Raji (cell line): Measurements from ENCODE around the gene ILF2.

ENCODE experiments used
- POLR2A ChIP-seq: IDR thresholded peaks from 2 replicates; pipeline ENCODE4 v1.6.1; 2011; ENCODE audit warnings: low read depth, low read length, control low read depth; ENCODE audit not compliant: insufficient read depth

ILF2 gene

DNA sequence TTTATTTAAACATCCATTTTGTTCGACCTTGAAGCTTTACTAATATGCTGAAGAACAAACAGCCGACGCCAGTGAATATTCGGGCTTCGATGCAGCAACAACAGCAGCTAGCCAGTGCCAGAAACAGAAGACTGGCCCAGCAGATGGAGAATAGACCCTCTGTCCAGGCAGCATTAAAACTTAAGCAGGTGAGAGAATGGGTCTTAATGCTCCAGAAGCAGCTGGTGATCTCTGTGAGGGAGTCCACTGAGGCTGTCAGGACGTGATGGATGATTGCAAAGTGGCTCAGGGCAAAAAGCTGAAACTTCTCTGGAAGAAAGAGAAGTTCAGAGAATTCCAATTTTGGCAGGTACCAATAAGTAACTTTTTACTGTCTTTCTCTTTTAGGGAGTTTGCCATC lies 32.5 kb downstream of the ILF2 start:
- no peak for TF ChIP-seq POLR2A

DNA sequence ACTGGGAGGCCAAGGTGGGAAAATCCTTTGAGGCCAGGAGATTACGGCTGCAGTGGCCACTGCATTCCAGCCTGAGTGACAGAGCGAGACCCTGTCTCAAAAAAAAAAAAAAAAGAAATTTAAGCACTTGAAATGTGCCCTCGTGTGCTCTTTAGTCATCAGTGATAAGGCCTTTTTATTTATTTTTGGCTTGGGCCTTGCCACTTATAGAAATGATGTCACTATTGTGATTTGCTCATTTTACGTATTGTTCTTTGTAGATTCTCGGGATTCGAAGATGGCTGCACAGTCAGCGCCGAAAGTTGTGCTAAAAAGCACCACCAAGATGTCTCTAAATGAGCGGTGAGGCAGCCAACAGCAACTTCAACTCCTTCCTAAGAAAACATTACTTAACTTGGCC lies 34.5 kb downstream of the ILF2 start:
- no peak for TF ChIP-seq POLR2A

DNA sequence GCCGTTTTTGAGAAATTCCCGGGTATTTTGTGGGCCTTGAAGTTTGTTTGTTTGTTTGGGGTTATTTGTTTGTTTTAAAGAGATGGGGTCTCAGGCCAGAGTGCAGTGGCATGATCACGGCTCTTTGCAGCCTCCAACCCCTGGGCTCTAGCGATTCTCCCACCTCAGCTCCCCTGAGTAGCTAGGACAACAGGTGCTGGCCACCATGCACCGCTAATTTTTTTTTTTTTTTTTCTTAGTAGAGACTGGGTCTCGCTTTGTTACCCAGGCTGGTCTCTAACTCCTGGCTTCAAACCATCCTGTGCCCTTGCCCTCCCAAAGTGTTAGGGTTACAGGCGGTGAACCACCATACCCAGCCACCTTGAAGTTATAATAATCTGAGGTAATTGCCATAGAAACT lies 34.9 kb downstream of the ILF2 start:
- TF ChIP-seq POLR2A = no peak

DNA sequence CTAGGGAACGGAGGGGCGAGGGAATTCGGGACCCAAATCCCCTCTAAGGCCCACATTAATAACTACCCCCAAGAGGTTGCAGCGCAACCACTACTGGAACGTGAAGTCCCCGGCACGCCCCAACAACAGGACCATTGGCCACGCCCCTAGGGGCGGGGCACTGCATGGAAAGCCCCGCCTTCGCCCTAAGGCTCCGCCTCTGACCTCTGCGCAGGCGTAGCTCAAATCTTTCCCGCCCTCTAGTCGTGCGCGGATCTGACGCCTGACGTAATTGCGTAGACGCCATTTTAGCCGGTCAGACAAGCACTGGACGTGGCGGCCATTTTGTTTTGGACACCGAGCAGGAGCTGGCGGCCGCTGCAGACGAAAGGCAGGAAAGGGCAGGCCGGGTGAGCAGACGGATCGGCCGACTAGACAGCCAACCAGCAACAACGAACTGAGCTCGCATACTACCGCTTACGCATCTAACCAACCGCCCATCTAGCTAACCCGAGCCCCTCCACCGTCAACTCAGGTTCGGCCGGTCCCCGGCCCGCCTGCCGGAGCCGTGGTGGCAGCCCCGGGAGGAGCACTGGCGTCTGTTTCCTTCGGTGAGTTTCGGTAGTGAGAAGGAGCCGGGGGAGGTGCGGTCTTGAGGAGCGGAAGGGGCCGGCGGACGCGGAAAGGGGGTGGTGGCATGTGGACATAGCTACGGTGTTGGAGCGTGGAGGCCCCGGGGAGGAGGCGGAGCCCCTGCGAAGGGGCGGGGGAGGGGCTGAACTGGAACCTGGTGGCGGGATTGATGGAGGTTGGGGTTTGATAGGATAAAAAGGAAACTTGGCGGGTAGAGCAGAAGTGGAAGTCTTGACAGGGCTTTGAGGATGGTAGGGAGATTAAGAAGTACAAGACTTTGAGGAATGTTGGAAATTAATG lies 36.8 kb downstream of the ILF2 start, which contains the start of gene CHTOP:
Gene CHTOP, plus strand, starts transcription at position 313 of the 912 bp plus-strand sequence. CDS start 2,523 bp downstream, outside the sequence.
- peak; percentile 95 for TF ChIP-seq POLR2A

DNA sequence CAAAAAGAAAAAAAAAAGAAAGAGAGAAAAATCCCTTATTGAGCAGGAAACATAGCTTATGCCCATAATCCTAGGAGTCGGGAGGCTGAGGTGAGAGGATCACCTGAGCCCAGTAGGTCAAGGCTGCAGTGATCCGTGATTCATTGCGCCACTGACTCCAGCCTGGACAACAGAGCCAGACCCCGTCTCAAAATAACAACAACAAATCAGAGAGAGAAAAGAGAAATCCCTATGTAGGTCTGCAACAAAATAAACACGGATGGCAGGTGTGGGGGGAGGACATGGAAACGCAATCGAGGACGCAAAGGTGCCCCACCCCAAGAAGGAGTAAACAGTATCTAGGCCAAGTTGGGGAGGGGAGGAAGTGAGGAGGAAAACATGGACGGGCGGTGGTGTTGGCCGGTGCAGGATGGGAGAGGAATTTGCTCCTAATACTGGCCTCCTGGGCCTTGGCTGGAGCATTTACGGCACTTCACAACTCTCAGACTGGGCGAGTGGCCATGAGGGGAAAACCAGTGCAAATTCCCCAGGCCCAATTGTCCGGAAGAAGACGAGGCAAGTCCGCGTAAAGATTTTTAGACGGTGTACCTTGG lies 37.5 kb downstream of the ILF2 start:
- TF ChIP-seq POLR2A = no peak

DNA sequence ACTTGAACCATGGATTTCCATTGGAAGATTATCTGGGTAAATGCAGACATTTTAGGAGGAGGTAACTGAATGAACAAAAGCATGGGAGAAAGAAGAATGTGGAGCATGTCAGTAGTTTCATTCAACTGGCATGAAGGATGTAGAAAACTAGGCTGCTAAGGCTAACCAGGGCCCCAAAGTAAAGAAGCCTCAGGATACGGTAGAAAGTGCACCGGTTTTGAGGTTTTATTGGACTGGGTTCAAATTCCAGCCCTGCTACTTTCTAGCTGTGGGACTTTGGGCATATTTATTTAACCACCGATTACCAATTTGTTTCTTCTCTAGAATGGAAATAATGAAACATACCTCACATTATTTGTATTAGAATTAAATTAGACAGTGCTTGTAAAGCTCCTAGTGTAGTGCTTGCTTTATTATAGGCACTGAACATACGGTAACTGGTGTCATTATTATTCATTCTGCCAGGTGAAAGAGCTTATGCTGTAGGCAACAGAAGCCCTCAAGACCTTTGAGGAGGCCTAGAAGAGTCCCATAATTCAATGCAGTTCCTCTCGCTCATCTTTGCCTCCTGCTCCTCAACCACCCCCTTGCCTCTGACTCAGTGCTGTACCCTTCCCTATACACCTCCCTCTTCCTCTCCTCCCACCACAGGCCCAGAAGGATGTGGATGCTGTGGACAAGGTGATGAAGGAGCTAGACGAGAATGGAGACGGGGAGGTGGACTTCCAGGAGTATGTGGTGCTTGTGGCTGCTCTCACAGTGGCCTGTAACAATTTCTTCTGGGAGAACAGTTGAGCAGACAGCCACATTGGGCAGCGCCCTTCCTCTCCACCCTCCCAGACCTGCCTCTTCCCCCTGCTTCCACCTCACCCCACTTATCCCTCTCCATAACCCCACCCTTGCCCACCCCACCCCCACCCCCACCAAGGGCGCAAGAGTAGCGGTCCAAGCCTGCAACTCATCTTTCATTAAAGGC lies 39.5 kb downstream of the ILF2 start:
- no peak for TF ChIP-seq POLR2A

DNA sequence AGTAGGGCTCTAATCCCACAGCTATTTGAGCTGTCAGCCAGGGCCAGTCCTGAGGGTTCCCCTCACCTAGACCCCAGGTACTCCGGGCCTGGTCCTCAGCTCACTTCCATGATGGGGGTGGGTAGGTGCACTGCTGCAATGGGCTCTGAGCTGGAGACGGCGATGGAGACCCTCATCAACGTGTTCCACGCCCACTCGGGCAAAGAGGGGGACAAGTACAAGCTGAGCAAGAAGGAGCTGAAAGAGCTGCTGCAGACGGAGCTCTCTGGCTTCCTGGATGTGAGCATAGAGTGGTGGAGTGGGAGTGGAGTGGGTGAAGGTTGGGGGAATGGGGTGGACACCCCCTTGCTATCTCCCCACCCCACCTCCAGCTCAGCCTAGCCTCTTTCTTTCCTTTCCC lies 40.4 kb downstream of the ILF2 start:
- TF ChIP-seq POLR2A = no peak

DNA sequence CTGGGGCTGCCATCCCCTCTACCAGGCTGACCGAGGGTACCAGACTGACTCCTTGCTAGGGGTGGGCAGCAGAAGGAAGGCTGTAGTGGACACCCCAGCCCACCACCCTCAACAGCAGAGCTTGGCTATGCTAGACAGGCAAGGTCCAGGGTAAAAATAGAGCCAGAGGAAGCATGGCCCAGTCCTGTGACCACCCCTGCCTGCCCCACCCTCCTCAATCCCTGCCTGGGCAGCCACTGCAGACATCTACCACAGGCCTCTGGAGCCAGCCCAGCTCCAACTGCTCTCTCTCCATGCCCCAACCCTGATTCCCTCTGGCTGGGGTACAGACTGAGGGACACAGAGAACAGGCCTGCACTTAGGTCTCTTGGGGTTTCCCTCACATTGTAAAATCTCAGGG lies 40.8 kb downstream of the ILF2 start:
- no peak for TF ChIP-seq POLR2A

DNA sequence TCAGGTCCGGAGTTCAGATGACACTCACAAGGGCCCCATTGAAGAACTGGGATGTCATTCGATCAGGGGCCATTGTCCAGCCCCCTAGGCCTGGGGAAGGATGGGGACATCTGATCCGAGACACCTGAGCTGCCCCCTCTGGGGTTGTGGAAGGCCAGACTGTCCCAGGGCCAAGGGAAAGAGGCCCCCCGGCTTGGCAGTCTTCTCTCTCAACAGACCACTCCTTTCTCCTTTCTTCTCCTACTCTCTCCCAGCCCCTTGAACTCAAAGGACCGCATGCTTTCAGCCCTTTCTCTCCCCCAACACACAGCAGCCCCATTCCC lies 41.5 kb downstream of the ILF2 start:
- no peak for TF ChIP-seq POLR2A

DNA sequence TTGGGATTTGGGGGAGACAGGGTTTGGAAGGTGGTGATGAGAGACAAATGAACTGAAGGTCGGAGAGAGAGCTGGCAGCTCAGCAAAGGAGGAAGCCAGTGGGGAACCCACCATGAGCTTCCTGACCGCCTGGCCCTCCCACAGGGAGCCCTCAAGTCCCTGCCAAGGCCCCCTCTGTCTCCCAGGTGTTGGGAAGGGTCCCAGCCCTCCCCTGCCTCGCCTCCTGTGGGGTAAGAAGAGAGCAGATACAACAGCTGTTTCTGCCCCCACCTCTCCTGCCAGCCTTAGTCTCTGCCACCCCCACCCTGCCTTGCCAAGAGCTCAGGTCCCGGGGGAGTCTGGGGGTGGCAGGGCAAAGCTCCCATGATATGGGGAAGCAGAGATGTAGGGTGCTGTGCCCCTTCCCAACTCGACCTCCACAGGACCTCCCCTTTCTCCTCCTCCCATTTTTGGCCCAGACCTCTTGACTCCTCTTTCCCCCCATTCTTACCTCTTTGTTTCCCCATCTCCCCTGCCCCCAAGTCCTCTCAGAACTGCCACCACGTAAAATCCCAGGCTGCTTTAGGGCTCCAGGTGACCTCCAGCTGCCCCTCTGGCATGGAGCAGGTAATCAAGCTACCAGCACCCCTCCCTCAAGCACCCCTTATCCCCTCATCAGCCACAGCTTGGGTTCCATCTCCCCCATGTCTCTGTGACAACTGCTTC lies 42.0 kb downstream of the ILF2 start:
- no peak for TF ChIP-seq POLR2A

DNA sequence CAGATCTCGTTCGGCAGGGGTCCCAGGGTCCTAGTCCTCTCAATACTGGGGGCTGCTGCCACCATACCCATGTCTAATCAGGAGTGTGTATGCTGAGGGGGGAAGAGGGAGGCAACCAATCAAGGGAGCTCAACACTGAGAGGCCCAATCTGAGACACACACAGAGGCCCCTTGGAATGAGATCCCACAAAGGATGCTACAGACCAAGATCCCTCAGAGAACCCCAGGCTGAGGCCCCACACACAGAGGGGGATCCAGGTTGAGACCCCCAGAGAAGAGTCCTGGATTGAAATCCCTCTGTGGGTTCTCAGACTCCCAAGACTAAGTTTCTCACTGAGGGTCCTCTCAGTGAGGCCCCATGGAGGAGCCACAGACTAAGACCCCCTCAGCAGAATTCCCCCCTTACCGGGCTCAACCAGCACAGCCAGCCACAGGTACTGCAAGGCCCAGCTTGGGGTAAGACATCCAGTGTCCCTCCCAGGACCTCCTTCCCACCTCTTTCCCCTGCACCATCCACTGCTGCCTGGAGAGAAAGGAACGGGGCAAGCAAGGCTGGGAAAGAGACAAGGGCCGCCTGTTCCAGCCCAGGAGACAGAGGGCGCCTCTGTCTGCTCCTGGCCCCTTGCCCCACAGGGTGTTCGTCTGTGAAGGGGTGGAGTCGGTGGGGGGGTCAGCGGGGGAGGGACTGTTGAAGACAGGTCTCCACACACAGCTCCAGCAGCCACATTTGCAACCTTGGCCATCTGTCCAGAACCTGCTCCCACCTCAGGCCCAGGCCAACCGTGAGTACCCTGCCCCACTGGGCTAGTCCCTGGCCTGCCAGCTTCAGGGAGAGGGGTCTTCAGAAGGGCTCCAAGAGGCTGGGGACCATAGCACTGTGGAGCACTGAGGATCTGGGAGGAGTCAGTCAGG lies 42.8 kb downstream of the ILF2 start, which contains the start of gene S100A1:
Gene S100A1, plus strand, starts transcription at position 720 of the 912 bp plus-strand sequence. CDS start 2,088 bp downstream, outside the sequence.
- no peak for TF ChIP-seq POLR2A

DNA sequence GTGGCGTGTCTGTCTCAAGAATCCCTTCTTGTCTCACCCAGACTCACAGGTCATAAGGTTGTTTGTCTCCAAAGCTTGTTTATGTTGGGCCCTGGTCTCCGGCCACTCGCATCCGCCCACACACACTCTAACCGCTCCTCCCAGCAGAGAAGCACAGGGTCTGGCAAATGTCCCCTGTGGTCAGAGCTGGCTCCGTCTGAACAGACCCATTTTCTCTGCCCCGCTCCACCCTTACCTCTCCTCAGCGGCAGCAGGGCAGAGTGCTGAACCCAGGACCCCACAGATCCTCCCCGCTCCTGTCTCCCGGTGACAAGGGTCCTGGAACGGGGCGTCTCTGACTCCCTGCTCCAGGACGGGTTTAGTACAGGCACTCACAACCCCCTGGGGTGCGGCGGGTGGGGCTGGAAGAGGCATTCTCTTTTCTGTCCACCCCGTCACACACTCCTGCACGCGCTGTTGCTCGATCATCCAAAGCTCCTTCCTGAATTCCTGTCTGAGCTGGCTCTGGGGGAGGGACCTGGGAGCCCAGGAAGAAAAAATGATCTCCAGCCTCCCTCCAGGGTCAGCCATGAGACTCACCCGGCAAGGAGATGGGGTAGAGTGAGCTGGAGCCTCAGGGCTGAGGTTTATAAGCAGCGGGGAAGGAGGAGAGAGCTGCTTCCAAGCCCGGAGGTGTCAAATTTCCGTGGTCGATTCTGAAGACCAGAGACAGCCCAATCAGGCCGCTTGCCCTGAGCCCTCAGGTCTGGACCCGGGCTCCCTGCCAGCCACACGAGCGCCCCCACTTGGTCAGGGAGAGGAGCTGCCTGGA lies 43.7 kb downstream of the ILF2 start, which contains the start of gene S100A13:
Gene S100A13, minus strand, starts transcription at position 602 of the 811 bp plus-strand sequence. CDS start 1,033 bp downstream, outside the sequence.
- TF ChIP-seq POLR2A = no peak

DNA sequence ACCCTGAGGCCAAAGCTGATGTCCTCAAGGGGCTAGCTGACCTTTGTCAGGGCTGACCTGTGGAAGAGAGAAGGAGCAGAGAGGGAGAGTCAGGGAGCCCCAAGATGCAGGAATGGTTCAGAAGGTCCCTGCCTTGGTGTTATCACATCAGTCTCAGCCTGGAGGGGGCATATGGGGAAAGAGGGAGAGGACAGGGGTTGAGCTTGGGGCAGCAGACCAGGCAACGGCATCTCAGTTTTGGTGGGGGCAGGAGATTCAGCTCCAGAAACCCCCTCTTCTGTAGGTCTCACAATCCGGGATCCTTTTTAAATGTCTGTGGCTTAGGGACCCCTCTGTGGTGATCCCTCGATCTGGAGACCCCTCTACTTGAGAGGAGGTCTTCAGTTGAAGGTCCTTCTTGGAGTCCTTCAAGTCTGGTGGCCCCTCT lies 44.3 kb downstream of the ILF2 start:
- TF ChIP-seq POLR2A = no peak
